ENCODE measurements around the gene DDX27.

DDX27 gene

DNA sequence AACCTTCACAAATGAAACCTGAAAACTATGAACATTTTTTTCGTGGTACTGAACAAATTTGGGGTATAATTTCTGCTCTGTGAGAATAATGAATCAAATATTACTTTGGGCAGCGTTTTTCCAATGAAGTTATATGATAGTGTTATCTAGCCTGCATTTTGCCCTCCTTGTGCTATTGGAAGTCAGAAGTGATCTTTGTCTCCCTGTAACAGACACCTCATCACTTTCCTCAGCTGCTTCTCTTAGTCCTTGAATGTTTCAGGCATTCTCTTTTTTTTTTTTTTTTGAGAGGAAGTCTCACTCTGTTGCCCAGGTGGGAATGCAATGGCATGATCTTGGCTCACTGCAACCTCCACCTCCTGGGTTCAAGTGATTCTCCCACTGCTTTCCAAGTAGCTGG lies 10.2 kb downstream of the DDX27 start:
- Mint-ChIP-seq H3K36me3 (ENCODE audit: low read depth) (peaks cover 72% of the 10 kb centered on the region), H3K27ac (peak overlapping the region in 1 of 3 experiments; percentile 31), H3K4me1 (peaks cover 32% of the 10 kb centered on the region), H3K27me3 (ENCODE audit: low read depth) (no peaks in the 10 kb centered on the region), H3K9me3 (no peaks in the 10 kb centered on the region), H3K4me3 (no peak overlapping the region)
- TF ChIP-seq CTCF (IDR thresholded peaks at IDR 0.05; ENCODE audit: unreplicated experiment in 3 of 3), result no peak

GRCh38 chr20:49230021-49230420 lies 10.8 kb downstream of the DDX27 start:
- Mint-ChIP-seq H3K27ac (peak overlapping the region in 2 of 3 experiments; percentile 64 to 86), H3K9me3 (no peaks in the 10 kb centered on the region), H3K4me1 (peaks cover 38% of the 10 kb centered on the region), H3K4me3 (no peak overlapping the region), H3K27me3 (ENCODE audit: low read depth) (no peaks in the 10 kb centered on the region), H3K36me3 (ENCODE audit: low read depth) (peaks cover 72% of the 10 kb centered on the region)
- no peak for TF ChIP-seq CTCF (IDR thresholded peaks at IDR 0.05; ENCODE audit: unreplicated experiment in 3 of 3)

- TF ChIP-seq CTCF (IDR thresholded peaks at IDR 0.05; ENCODE audit: unreplicated experiment in 3 of 3), result no peak
- H3K27me3 Mint-ChIP-seq (ENCODE audit: low read depth), result no peaks in the 10 kb centered on the region
- H3K4me3 Mint-ChIP-seq, result peak overlapping the region in 1 of 3 experiments; percentile 44
- peaks cover 69% of the 10 kb centered on the region for H3K36me3 Mint-ChIP-seq (ENCODE audit: low read depth)
- peaks cover 40% of the 10 kb centered on the region for H3K4me1 Mint-ChIP-seq
- H3K27ac Mint-ChIP-seq, result peak overlapping the region; percentile 64 to 86 (median 82)
- H3K9me3 Mint-ChIP-seq, result no peaks in the 10 kb centered on the region
These were observed 11.4 kb downstream of the DDX27 start for GRCh38 chr20:49230561-49231133.

DNA sequence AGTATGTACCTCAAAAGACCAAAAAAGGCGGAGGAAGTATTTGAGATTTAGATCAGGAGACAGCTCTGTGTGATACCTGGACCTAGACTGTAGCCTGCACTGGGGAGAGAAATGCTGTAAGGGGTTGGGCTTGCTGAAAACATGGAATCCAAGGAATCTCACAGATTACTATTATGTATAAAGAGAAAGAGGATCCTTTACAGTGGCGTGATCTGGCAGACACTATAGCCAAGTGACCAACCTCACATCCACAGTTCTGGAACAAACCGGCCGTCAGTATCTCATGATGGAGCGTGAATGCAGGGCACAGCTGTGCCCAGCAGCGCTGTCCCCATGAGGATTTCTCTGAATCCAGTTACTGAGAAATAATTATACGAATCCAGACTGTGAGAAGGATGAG lies 12.3 kb downstream of the DDX27 start:
- H3K9me3 Mint-ChIP-seq, result no peaks in the 10 kb centered on the region
- H3K4me3 Mint-ChIP-seq, result no peak overlapping the region
- H3K4me1 Mint-ChIP-seq, result peaks cover 40% of the 10 kb centered on the region
- peaks cover 67% of the 10 kb centered on the region for H3K36me3 Mint-ChIP-seq (ENCODE audit: low read depth)
- no peaks in the 10 kb centered on the region for H3K27me3 Mint-ChIP-seq (ENCODE audit: low read depth)
- TF ChIP-seq CTCF (IDR thresholded peaks at IDR 0.05; ENCODE audit: unreplicated experiment in 3 of 3), result no peak
- H3K27ac Mint-ChIP-seq, result peak overlapping the region; percentile 64 to 86 (median 82)

- Mint-ChIP-seq H3K27me3 (ENCODE audit: low read depth) (no peaks in the 10 kb centered on the region), H3K4me1 (peaks cover 45% of the 10 kb centered on the region), H3K4me3 (no peak overlapping the region), H3K36me3 (ENCODE audit: low read depth) (peaks cover 67% of the 10 kb centered on the region), H3K9me3 (no peaks in the 10 kb centered on the region), H3K27ac (no peak overlapping the region)
- no peak for TF ChIP-seq CTCF (IDR thresholded peaks at IDR 0.05; ENCODE audit: unreplicated experiment in 3 of 3)
These were observed 14.0 kb downstream of the DDX27 start for GRCh38 chr20:49233226-49233625.

DNA sequence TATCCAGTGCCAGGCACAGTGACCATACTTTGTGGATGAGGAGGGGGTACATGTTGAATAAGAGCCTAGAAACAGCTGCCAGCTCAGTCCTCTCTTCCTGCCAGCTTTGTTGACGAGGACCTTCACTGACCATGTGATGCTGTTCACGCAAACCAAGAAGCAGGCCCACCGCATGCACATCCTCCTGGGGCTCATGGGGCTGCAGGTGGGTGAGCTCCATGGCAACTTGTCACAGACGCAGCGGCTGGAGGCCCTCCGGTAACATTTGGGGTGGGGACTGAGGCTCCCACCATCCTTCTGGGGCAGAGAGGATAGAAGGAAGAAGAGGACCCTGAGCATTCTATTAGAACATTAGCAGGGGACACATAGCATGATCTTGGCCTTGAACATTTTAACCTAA lies 15.6 kb downstream of the DDX27 start:
- Mint-ChIP-seq H3K27me3 (ENCODE audit: low read depth) (no peaks in the 10 kb centered on the region), H3K27ac (no peak overlapping the region), H3K36me3 (ENCODE audit: low read depth) (peaks cover 70% of the 10 kb centered on the region), H3K4me3 (no peak overlapping the region), H3K9me3 (no peaks in the 10 kb centered on the region), H3K4me1 (peaks cover 36% of the 10 kb centered on the region)
- no peak for TF ChIP-seq CTCF (IDR thresholded peaks at IDR 0.05; ENCODE audit: unreplicated experiment in 3 of 3)

All from nephron (organoid).